HUDEP-2 (cell line): ENCODE measurements around the gene UGT1A4.
"Not testable (repeated sequence)": the region's sequence is repeated elsewhere in the genome, so short reads cannot be mapped to it uniquely, and the experiment has no call there.

Experiments
- DNase-seq, 76 experiments: peaks; one replicate each; lab custom pipeline; 2025; ENCODE audit not compliant: unreplicated experiment in 76 of 76; lab: John Stamatoyannopoulos, UW

The UGT1A4 gene

GRCh38 chr2:233699424-233700027 lies 19.0 kb upstream of the UGT1A4 start:
- no peak for DNase-seq

GRCh38 chr2:233700028-233700635 lies 18.4 kb upstream of the UGT1A4 start:
- DNase-seq, result peak in 53 of 76 experiments; percentile 2 to 88 (median 49)

GRCh38 chr2:233700842-233701241 lies 17.7 kb upstream of the UGT1A4 start:
- not testable (repeated sequence) for DNase-seq

GRCh38 chr2:233702238-233702637 lies 16.3 kb upstream of the UGT1A4 start:
- no peak for DNase-seq

GRCh38 chr2:233705911-233706506 lies 12.5 kb upstream of the UGT1A4 start:
- DNase-seq, result no peak

GRCh38 chr2:233706720-233707119 lies 11.8 kb upstream of the UGT1A4 start:
- no peak for DNase-seq

GRCh38 chr2:233707940-233708644 lies 10.4 kb upstream of the UGT1A4 start:
- DNase-seq, result no peak

- no peak for DNase-seq
Measured at GRCh38 chr2:233708942-233709341, 9.6 kb upstream of the UGT1A4 start.

GRCh38 chr2:233711312-233712008 lies 7.1 kb upstream of the UGT1A4 start:
- peak in 62 of 76 experiments; percentile 3 to 76 (median 49) for DNase-seq

- no peak for DNase-seq
Measured at GRCh38 chr2:233712611-233713261, 5.8 kb upstream of the UGT1A4 start, which contains the start of gene UGT1A5. Gene UGT1A5 (plus strand): TSS chr2:233712907. CDS start chr2:233712992, 85 bp downstream.

GRCh38 chr2:233713262-233713615 lies 5.3 kb upstream of the UGT1A4 start:
- DNase-seq, result no peak

GRCh38 chr2:233714121-233714520 lies 4.4 kb upstream of the UGT1A4 start:
- no peak for DNase-seq

GRCh38 chr2:233728723-233729301 lies 10.3 kb downstream of the UGT1A4 start, which contains the start of gene UGT1A3:
Gene UGT1A3 (plus strand): TSS chr2:233729042. CDS start chr2:233729127, 85 bp downstream.
- DNase-seq, result no peak

GRCh38 chr2:233736868-233737653 lies 18.5 kb downstream of the UGT1A4 start:
- not testable (repeated sequence) for DNase-seq

- no peak for DNase-seq
Measured at GRCh38 chr2:233740870-233741269, 22.3 kb downstream of the UGT1A4 start.

- no peak for DNase-seq
Measured at GRCh38 chr2:233743464-233744259, 25.1 kb downstream of the UGT1A4 start.

GRCh38 chr2:233745073-233745755 lies 26.7 kb downstream of the UGT1A4 start:
- no peak for DNase-seq

- DNase-seq, result not testable (repeated sequence)
Measured at GRCh38 chr2:233745838-233746237, 27.3 kb downstream of the UGT1A4 start.
